Right atrium auricular region (tissue), 2 donors: ENCODE data around the gene AHCY. TPM values are rescaled to one million over a fixed set of nuclear protein-coding genes. Genes with fewer than 3 reads are reported as not detected.
"Not testable (repeated sequence)": the region's sequence is repeated elsewhere in the genome, so short reads cannot be mapped to it uniquely, and the experiment has no call there.

Source experiments
- DNase-seq: peaks from one replicate; pipeline ENCODE4 v3.0.0-alpha.2; 2019; ENCODE audit warnings: low spot score
- H3K27ac ChIP-seq, 2 donors: fragments of 200-600 bp; sonication (generic); 1 replicate in 1 of 2; 2 replicates in 1 of 2; pipeline ENCODE4 v1.5.1; 2016 to 2019
- H3K27me3 ChIP-seq, 2 donors: fragments of 200-600 bp; sonication (generic); one replicate each; pipeline versions ENCODE4 v1.5.1 to v1.6.0; 2017 to 2019
- H3K36me3 ChIP-seq: fragments of 200-600 bp; sonication (generic); one replicate; pipeline ENCODE4 v1.5.1; 2016
- H3K4me1 ChIP-seq, 2 donors: fragments of 200-600 bp; sonication (generic); one replicate each; pipeline versions ENCODE4 v1.5.1 to v1.6.0; 2017 to 2019
- H3K4me3 ChIP-seq, 2 donors: fragments of 200-600 bp; sonication (generic); 1 replicate in 1 of 2; 2 replicates in 1 of 2; pipeline ENCODE4 v1.5.1; 2017 to 2019; ENCODE audit warnings: mild to moderate bottlenecking in 1 of 2, moderate library complexity in 1 of 2
- H3K9me3 ChIP-seq, 2 donors: fragments of 200-600 bp; sonication (generic); one replicate each; pipeline ENCODE4 v1.5.1; 2019
- CTCF ChIP-seq, 2 donors: fragments of 200-600 bp; sonication (generic); IDR thresholded peaks; one replicate each; pipeline ENCODE4 v1.5.1; 2019; ENCODE audit warnings: antibody characterized with exemption in 2 of 2
- total RNA-seq, 2 donors: library from RNA; depleted of rRNA; stranded (reverse); fragments of >200 nt; gene quantifications; one replicate each; pipeline ENCODE4 v1.1.0, GENCODE V29; 2016

Gene AHCY
- total RNA-seq, 2 donors from 2014 or later: 51.9 to 59.7 TPM

- no peak for TF ChIP-seq CTCF (IDR thresholded peaks at IDR 0.05)
- Histone ChIP-seq H3K4me3 (no peak overlapping the region), H3K36me3 (peaks cover 50% of the 10 kb centered on the region), H3K27me3 (no peaks in the 10 kb centered on the region), H3K27ac (no peak overlapping the region), H3K4me1 (no peaks in the 10 kb centered on the region), H3K9me3 (no peaks in the 10 kb centered on the region)
- no peak for DNase-seq
Observed at GRCh38 chr20:34290471-34290870, 12.7 kb downstream of the AHCY start.

- H3K36me3 ChIP-seq: peaks cover 72% of the 10 kb centered on the region
- H3K9me3 ChIP-seq, H3K4me1 ChIP-seq, H3K4me3 ChIP-seq, H3K27ac ChIP-seq, DNase-seq, H3K27me3 ChIP-seq: not testable (repeated sequence)
Observed at GRCh38 chr20:34287500-34287899, 15.7 kb downstream of the AHCY start.

- no peak for TF ChIP-seq CTCF (IDR thresholded peaks at IDR 0.05)
- Histone ChIP-seq H3K4me3 (no peak overlapping the region), H3K27me3 (no peaks in the 10 kb centered on the region), H3K4me1 (no peaks in the 10 kb centered on the region), H3K27ac (no peak overlapping the region), H3K36me3 (peaks cover 69% of the 10 kb centered on the region), H3K9me3 (no peaks in the 10 kb centered on the region)
- DNase-seq: no peak
Observed at GRCh38 chr20:34285450-34285849, 17.7 kb downstream of the AHCY start.

GRCh38 chr20:34283844-34284243, 19.3 kb downstream of the AHCY start:
- Histone ChIP-seq H3K27me3 (no peaks in the 10 kb centered on the region), H3K27ac (no peak overlapping the region), H3K4me1 (no peaks in the 10 kb centered on the region), H3K36me3 (peaks cover 64% of the 10 kb centered on the region), H3K9me3 (no peaks in the 10 kb centered on the region), H3K4me3 (no peak overlapping the region)
- no peak for DNase-seq
- TF ChIP-seq CTCF (IDR thresholded peaks at IDR 0.05): no peak

GRCh38 chr20:34282041-34282440, 21.1 kb downstream of the AHCY start:
- Histone ChIP-seq H3K27me3 (no peaks in the 10 kb centered on the region), H3K4me3 (no peak overlapping the region), H3K36me3 (peaks cover 65% of the 10 kb centered on the region), H3K9me3 (no peaks in the 10 kb centered on the region), H3K4me1 (no peaks in the 10 kb centered on the region), H3K27ac (no peak overlapping the region)
- DNase-seq: no peak
- no peak for TF ChIP-seq CTCF (IDR thresholded peaks at IDR 0.05)

- no peak for DNase-seq
- Histone ChIP-seq H3K4me1 (no peaks in the 10 kb centered on the region), H3K27me3 (no peaks in the 10 kb centered on the region), H3K36me3 (peaks cover 63% of the 10 kb centered on the region), H3K9me3 (no peaks in the 10 kb centered on the region), H3K27ac (no peak overlapping the region), H3K4me3 (no peak overlapping the region)
- no peak for TF ChIP-seq CTCF (IDR thresholded peaks at IDR 0.05)
Observed at GRCh38 chr20:34281177-34281576, 22.0 kb downstream of the AHCY start.
